Measurements from ENCODE around the gene B4GALT6. TPM values are rescaled to one million over a fixed set of nuclear protein-coding genes. Genes with fewer than 3 reads are reported as not detected.

Gene B4GALT6, protein sequence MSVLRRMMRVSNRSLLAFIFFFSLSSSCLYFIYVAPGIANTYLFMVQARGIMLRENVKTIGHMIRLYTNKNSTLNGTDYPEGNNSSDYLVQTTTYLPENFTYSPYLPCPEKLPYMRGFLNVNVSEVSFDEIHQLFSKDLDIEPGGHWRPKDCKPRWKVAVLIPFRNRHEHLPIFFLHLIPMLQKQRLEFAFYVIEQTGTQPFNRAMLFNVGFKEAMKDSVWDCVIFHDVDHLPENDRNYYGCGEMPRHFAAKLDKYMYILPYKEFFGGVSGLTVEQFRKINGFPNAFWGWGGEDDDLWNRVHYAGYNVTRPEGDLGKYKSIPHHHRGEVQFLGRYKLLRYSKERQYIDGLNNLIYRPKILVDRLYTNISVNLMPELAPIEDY
- total RNA-seq: 29.5 TPM

DNA sequence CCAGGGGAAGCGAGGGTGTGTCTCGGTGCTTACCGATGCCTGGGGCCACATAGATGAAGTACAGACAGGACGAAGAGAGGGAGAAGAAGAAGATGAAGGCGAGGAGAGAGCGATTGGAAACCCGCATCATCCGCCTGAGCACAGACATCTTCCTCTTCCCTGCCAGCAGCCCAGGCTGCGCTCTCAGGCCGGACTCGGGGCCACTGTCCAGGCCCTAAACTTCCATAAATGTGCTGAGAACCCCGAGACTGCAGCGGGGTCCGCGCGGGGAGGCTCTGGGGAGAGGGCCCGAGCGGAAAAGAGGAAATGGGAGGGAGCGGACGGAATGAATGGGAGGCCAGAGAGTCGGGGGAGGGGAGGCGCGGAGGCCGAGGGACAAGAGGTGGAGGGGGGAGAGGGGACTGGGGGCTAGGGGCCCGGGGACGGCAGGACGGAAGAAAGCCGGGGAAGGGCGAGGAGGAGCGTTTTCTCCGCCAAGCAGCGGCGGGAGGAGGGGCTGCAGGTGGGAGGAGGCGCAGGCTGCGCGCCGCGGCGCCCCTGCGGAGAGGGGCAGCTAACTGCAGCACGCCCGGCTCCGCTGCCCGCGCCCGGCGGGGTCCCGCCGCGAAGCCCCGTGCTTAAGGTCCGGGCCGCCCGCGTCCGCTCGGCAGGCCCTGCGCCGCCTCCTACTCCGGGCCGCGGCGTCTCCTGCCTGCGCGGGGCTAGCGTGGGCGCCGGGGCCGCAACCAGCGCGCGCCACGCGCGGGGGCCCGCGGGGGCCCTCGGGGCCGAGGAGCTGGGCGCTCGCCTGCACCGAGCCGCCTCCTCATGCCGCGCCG is at the start of gene B4GALT6:
Gene B4GALT6 (minus strand): TSS at position 303 of the 818 bp plus-strand sequence. CDS start 155 bp downstream, at position 148.

DNA sequence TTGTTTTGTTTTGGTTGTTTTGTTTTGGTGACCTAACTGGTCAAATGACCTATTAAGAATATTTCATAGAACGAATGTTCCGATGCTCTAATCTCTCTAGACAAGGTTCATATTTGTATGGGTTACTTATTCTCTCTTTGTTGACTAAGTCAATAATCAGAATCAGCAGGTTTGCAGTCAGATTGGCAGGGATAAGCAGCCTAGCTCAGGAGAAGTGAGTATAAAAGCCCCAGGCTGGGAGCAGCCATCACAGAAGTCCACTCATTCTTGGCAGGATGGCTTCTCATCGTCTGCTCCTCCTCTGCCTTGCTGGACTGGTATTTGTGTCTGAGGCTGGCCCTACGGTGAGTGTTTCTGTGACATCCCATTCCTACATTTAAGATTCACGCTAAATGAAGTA is 92.8 kb downstream of the B4GALT6 start, which contains the start of gene TTR:
Gene TTR (plus strand): TSS at position 250 of the 400 bp plus-strand sequence. CDS start 26 bp downstream, at position 276.

Other genes with a start within 250 kb of the B4GALT6 start
- gene DSG3, start 236.8 kb downstream of the B4GALT6 start, total RNA-seq: not detected
- 6.2 TPM for gene DSG2, start 186.4 kb downstream of the B4GALT6 start, total RNA-seq
- 410 TPM for gene TTR, start 92.7 kb downstream of the B4GALT6 start, total RNA-seq
- gene SLC25A52, start 76.3 kb upstream of the B4GALT6 start, total RNA-seq: 0.23 TPM